HCT116 (cell line): ENCODE measurements around the gene PLK5. TPM values are rescaled to one million over a fixed set of nuclear protein-coding genes. Genes with fewer than 3 reads are reported as not detected.

Experiments
- ATAC-seq: fragments of 200-7000 bp; cut with Tn5 transposase; 2 replicates; pipeline ENCODE4 v1.9.1; 2020; ENCODE audit warnings: mild to moderate bottlenecking, moderate library complexity
- BruUV-seq: library from RNA; stranded (reverse); fragments of 400-500 nt; replicated peaks from 2 replicates; lab custom pipeline; 2021; lab: Mats Ljungman, UMichigan
- CTCF ChIA-PET: fragments of 300-600 bp; sonication (Branson Sonifier 250); formaldehyde crosslinking; loops from one replicate; lab custom pipeline; 2021; ENCODE audit warnings: antibody characterized with exemption; lab: Charles Lee
- POLR2A ChIA-PET: fragments of 300-600, 350-600 bp; sonication (Branson Sonifier 250); formaldehyde crosslinking; loops from one replicate; lab custom pipeline; 2021; ENCODE audit warnings: antibody characterized with exemption; lab: Charles Lee
- RAD21 ChIA-PET, 2 experiments: fragments of 300-600 bp; sonication (Branson Sonifier 250); formaldehyde crosslinking; loops; one replicate each; lab custom pipeline; 2023; ENCODE audit warnings: low total read pairs in 2 of 2; ENCODE audit not compliant: uncharacterized antibody in 2 of 2, unreplicated experiment in 2 of 2, low non-redundant PET in 1 of 2; lab: Charles Lee
- DNase-seq: peaks from one replicate; pipeline ENCODE4 v3.0.0-alpha.2; 2010; ENCODE audit warnings: low read depth, low spot score
- H2AFZ ChIP-seq: fragments of 200-600 bp; shearing (Covaris generic), sonication (generic); 2 replicates; pipeline ENCODE4 v1.6.1; 2017; ENCODE audit warnings: low read depth, mixed run types, mixed read lengths, antibody characterized with exemption, low read length; ENCODE audit not compliant: poor library complexity, severe bottlenecking
- H3K27ac ChIP-seq: 2 replicates; pipeline ENCODE4 v1.5.1; 2012; ENCODE audit warnings: low read depth, low read length
- H3K27me3 ChIP-seq: fragments of 200-600 bp; sonication (generic); 2 replicates; pipeline ENCODE4 v1.6.1; 2016; ENCODE audit warnings: mixed run types, low read length, mixed read lengths; ENCODE audit not compliant: insufficient read depth
- H3K36me3 ChIP-seq, 2 experiments: fragments of 200-500 bp in 1 of 2; fragments of 200-600 bp in 1 of 2; sonication (Bioruptor generic) in 1 of 2; sonication (generic) in 1 of 2; 2 replicates each; pipeline versions ENCODE4 v1.5.1 to v1.6.1; 2014 to 2016; ENCODE audit warnings: low read length in 2 of 2, inconsistent platforms in 1 of 2, mixed read lengths in 1 of 2, mixed run types in 1 of 2; ENCODE audit not compliant: insufficient read depth in 2 of 2, control insufficient read depth in 1 of 2
- H3K4me1 ChIP-seq, 2 experiments: fragments of 200-600 bp in 1 of 2; sonication (generic) in 1 of 2; 2 replicates each; pipeline versions ENCODE4 v1.5.1 to v1.6.1; 2012 to 2017; ENCODE audit warnings: low read length in 2 of 2, inconsistent platforms in 1 of 2, mild to moderate bottlenecking in 1 of 2, mixed read lengths in 1 of 2, mixed run types in 1 of 2, moderate library complexity in 1 of 2; ENCODE audit not compliant: insufficient read depth in 2 of 2, control insufficient read depth in 1 of 2
- H3K4me2 ChIP-seq: fragments of 200-600 bp; sonication (generic); 2 replicates; pipeline ENCODE4 v1.6.1; 2017; ENCODE audit warnings: mixed run types, low read length, mixed read lengths
- H3K4me3 ChIP-seq, 2 experiments: fragments of 200-600 bp in 1 of 2; sonication (generic) in 1 of 2; replicated peaks in 1 of 2; 2 replicates each; pipeline ENCODE4 v1.5.1; 2011 to 2016; ENCODE audit warnings: low read length in 2 of 2, control low read depth in 1 of 2, low read depth in 1 of 2, mild to moderate bottlenecking in 1 of 2, mixed read lengths in 1 of 2, mixed run types in 1 of 2
- H3K79me2 ChIP-seq: fragments of 200-600 bp; sonication (generic); 2 replicates; pipeline ENCODE4 v1.6.1; 2017; ENCODE audit warnings: mild to moderate bottlenecking, mixed run types, low read length, moderate library complexity, mixed read lengths; ENCODE audit not compliant: insufficient read depth
- H3K9ac ChIP-seq: fragments of 200-600 bp; sonication (generic); 2 replicates; pipeline ENCODE4 v1.6.1; 2016; ENCODE audit warnings: low read length, mixed read lengths
- H3K9me2 ChIP-seq: fragments of 200-600 bp; sonication (generic), shearing (Covaris generic); 2 replicates; pipeline ENCODE4 v1.6.1; 2017; ENCODE audit warnings: mixed run types, mild to moderate bottlenecking, moderate library complexity; ENCODE audit not compliant: insufficient read depth
- H3K9me3 ChIP-seq, 2 experiments: fragments of 200-500 bp in 1 of 2; fragments of 200-600 bp in 1 of 2; sonication (Bioruptor generic) in 1 of 2; sonication (generic) in 1 of 2; 2 replicates each; pipeline ENCODE4 v1.6.1; 2014 to 2017; ENCODE audit warnings: low read length in 2 of 2, mixed read lengths in 2 of 2, inconsistent platforms in 1 of 2, low read depth in 1 of 2, mild to moderate bottlenecking in 1 of 2, mixed run types in 1 of 2, moderate library complexity in 1 of 2; ENCODE audit not compliant: control insufficient read depth in 1 of 2, insufficient read depth in 1 of 2
- H4K20me1 ChIP-seq: fragments of 200-600 bp; sonication (generic), shearing (Covaris generic); 2 replicates; pipeline ENCODE4 v1.6.1; 2017; ENCODE audit warnings: mixed run types, mild to moderate bottlenecking, moderate library complexity; ENCODE audit not compliant: insufficient read depth
- ATF3 ChIP-seq: IDR thresholded peaks from 2 replicates; pipeline ENCODE4 v1.6.1; 2012
- CBX3 ChIP-seq: IDR thresholded peaks from 2 replicates; pipeline ENCODE4 v1.6.1; 2012; ENCODE audit warnings: low read depth
- CEBPB ChIP-seq: IDR thresholded peaks from 2 replicates; pipeline ENCODE4 v1.6.1; 2012; ENCODE audit warnings: low read depth
- CTCF ChIP-seq, 3 experiments: fragments of 200-600 bp in 1 of 3; sonication (generic) in 1 of 3; IDR thresholded peaks in 2 of 3; conservative IDR thresholded peaks in 1 of 3; 2 replicates each; pipeline ENCODE4 v1.5.1; 2012 to 2017; ENCODE audit warnings: low read depth in 2 of 3, low read length in 2 of 3, antibody characterized with exemption in 1 of 3, borderline replicate concordance in 1 of 3, control low read depth in 1 of 3, mild to moderate bottlenecking in 1 of 3, mixed read lengths in 1 of 3, mixed run types in 1 of 3, moderate library complexity in 1 of 3; ENCODE audit not compliant: insufficient read depth in 1 of 3
- ELF1 ChIP-seq: IDR thresholded peaks from 2 replicates; pipeline ENCODE4 v1.6.1; 2012; ENCODE audit warnings: low read depth, borderline replicate concordance
- EZH2 ChIP-seq: fragments of 200-600 bp; sonication (generic); IDR thresholded peaks from 2 replicates; pipeline ENCODE4 v1.6.1; 2017; ENCODE audit warnings: antibody characterized with exemption, mixed run types
- MAX ChIP-seq: IDR thresholded peaks from 2 replicates; pipeline ENCODE4 v1.6.1; 2012
- POLR2A ChIP-seq: IDR thresholded peaks from 2 replicates; pipeline ENCODE4 v1.7.0; 2011; ENCODE audit warnings: borderline replicate concordance; ENCODE audit not compliant: insufficient read depth, insufficient read length; ENCODE audit errors: extremely low read depth
- RAD21 ChIP-seq: IDR thresholded peaks from 2 replicates; pipeline ENCODE4 v1.6.1; 2012; ENCODE audit warnings: low read depth, mild to moderate bottlenecking
- REST ChIP-seq: IDR thresholded peaks from 2 replicates; pipeline ENCODE4 v1.6.1; 2012; ENCODE audit warnings: low read depth
- SIN3A ChIP-seq: IDR thresholded peaks from 2 replicates; pipeline ENCODE4 v1.6.1; 2012; ENCODE audit warnings: low read depth
- TCF7L2 ChIP-seq: IDR thresholded peaks from 2 replicates; pipeline ENCODE4 v1.7.0; 2011; ENCODE audit warnings: borderline replicate concordance, inconsistent platforms; ENCODE audit not compliant: insufficient read depth, insufficient read length; ENCODE audit errors: extremely low read depth
- YY1 ChIP-seq: IDR thresholded peaks from 2 replicates; pipeline ENCODE4 v1.6.1; 2011; ENCODE audit warnings: low read length, low read depth, moderate library complexity, mild to moderate bottlenecking; ENCODE audit not compliant: insufficient replicate concordance; ENCODE audit errors: extremely low read depth
- ZBTB33 ChIP-seq: IDR thresholded peaks from 2 replicates; pipeline ENCODE4 v1.6.1; 2011; ENCODE audit warnings: mild to moderate bottlenecking, low read length, moderate library complexity; ENCODE audit not compliant: insufficient replicate concordance; ENCODE audit errors: extremely low read depth
- ZFX ChIP-seq: fragments of 450-650 bp; IDR thresholded peaks from 2 replicates; pipeline ENCODE4 v1.6.1; 2017
- ZNF274 ChIP-seq: fragments of 200-500 bp; sonication (Bioruptor generic); IDR thresholded peaks from 2 replicates; pipeline ENCODE4 v1.6.1; 2014; ENCODE audit warnings: mild to moderate bottlenecking, low read depth, low read length, inconsistent platforms
- intact Hi-C: fragments of 100-400 bp; cut with micrococcal nuclease; formaldehyde crosslinking; loops from 2 replicates; pipeline ENCODE4 v1.10.0; 2022
- total RNA-seq: library from RNA; stranded (reverse); gene quantifications from one replicate; pipeline ENCODE4 v1.2.1, GENCODE V29; 2021; ENCODE audit not compliant: unreplicated experiment

PLK5 gene
- total RNA-seq, 1 experiment from 2014 or later, result not detected

GRCh38 chr19:1555487-1556389, 31.9 kb downstream of the PLK5 start:
- POLR2A ChIA-PET, result no interaction called here

More at GRCh38 chr19:1555487-1556389, 31.9 kb downstream of the PLK5 start:
- TF ChIP-seq ZFX, result no peak
- no peak for TF ChIP-seq POLR2A
- no peak for TF ChIP-seq MAX
- no peak for TF ChIP-seq EZH2
- no peak for TF ChIP-seq CTCF (IDR thresholded peaks at IDR 0.05 in 2 of 3, conservative IDR thresholded peaks at IDR 0.05 in 1 of 3; ENCODE audit: borderline replicate concordance in 1 of 3, insufficient read depth in 1 of 3, low read depth in 2 of 3, low read length in 2 of 3)
- no peak for TF ChIP-seq CBX3
- no peak for TF ChIP-seq ELF1
- no peak for TF ChIP-seq RAD21
- no peak for TF ChIP-seq YY1
- TF ChIP-seq REST, result no peak
- TF ChIP-seq SIN3A, result no peak
- TF ChIP-seq ZNF274, result no peak
- no peak for TF ChIP-seq ZBTB33
- no peak for TF ChIP-seq ATF3
- no peak for TF ChIP-seq CEBPB
- no peak for TF ChIP-seq TCF7L2
- Histone ChIP-seq H3K9me2 (no peaks in the 10 kb centered on the region), H3K9ac (no peak overlapping the region), H4K20me1 (no peaks in the 10 kb centered on the region), H3K36me3 (peaks cover 0 to 9% of the 10 kb centered on the region in 2 experiments; a peak in 1 of 4 replicates), H2AFZ (no peak overlapping the region), H3K9me3 (no peaks in the 10 kb centered on the region), H3K4me3 (no peak overlapping the region), H3K4me2 (no peak overlapping the region), H3K4me1 (no peaks in the 10 kb centered on the region), H3K79me2 (peaks cover 15% of the 10 kb centered on the region; the same call in 1 of the 2 replicates), H3K27ac (no peak overlapping the region), H3K27me3 (no peaks in the 10 kb centered on the region)
- BruUV-seq, result no TSS peak
- no peak for DNase-seq
- CTCF ChIA-PET, result no interaction called here
- RAD21 ChIA-PET, result no interaction called here
- no peak for ATAC-seq
- intact Hi-C loops, result no loop called here
